HG03139 (cell line): ENCODE data around the gene DNAJC17.

Experiments
- ATAC-seq: cut with Tn5 transposase; IDR thresholded peaks from one replicate; pipeline ENCODE4 v1.9.1; 2021; ENCODE audit not compliant: unreplicated experiment

DNAJC17 gene

DNA sequence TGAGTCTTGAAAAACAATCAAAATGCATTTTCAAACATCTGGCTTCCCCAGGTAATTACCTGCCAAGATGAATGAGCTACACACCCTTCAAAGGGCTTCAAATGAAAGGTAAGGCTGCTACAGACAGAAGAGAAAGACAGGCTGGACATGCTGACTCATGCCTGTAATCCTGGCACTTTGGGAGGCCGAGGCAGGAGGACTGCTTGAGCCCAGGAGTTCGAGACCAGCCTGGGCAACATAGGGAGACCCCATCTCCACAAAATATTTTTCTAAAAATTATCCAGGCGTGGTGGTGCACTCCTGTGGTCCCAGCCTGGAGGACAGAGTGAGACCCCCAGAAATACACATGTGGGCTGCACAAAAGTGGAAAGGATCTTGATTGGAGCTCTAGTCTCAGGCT, 14.9 kb downstream of the DNAJC17 start:
- ATAC-seq, result no peak

DNA sequence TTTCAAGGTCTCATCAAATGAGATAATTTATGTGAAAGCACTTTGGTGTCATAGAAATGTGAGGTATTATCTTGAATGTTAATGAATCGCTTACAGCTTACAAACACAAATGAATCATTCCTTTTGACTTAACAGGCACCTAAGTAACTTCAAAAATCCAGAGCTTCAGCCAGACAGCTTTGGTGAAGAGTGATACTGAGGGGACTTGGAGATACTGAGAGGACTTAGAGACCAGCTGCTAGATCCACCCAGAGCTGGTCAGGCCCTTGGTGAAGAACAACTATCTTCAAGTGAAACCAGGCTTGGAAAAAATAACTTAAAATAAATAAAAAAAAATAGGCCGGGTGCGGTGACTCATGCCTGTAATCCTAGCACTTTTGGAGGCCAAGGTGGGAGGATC, 16.6 kb downstream of the DNAJC17 start:
- ATAC-seq, result no peak

DNA sequence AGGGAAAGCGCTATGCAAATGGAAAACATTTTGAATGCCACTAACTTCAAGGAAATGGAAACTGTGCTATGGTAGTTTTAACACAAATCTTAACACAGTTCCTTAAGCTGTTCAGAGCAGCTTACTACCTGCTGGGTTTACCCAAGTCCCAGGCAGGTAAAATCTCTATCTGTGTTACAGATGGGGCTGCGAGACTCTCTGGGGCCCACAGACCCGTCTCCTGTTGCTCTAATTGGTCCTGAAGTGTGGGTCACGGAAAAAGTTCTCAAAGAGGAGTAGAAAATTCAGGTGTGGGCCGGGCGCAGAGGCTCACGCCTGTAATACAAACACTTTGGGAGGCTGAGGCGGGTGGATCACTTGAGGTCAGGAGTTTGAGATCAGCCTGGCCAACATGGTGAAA, 17.3 kb downstream of the DNAJC17 start:
- ATAC-seq, result no peak

DNA sequence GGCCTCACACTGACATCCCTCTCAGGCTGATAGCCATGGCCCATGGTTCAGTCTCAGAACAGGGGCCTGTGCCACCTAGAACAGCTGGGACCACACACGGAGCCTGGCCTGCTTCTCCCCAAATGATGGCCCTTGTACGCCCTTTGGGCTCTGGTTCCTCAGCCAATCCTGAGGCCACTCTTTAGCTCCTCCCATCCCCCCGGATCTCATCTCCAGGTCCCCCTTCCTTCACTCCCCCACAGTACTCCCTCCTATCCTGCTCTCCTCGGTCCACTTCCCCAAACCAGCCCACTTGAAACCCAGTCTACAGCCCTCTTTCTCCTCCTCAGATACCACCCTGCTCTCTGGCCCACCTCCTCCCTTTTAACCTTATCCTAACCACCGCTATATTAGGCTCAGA, 18.2 kb downstream of the DNAJC17 start:
- ATAC-seq, result no peak

DNA sequence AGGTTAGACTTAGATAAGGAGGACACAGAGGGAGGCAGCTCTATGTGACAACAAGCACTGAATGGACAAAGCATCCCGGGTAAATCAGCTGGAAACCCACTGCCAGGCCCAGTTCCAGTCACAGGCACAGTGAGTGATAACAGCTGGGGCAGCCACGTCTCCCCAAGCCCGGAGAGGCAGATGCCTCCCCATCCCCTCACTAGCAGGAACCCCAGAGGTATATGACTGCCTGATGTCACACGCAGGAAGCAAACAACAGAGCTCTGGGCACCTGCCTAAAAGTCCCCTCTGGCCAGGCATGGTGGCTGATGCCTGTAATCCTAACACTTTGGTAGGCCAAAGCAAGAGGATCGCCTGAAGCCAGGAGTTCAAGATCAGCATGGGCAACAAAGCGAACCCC, 19.3 kb downstream of the DNAJC17 start:
- no peak for ATAC-seq

DNA sequence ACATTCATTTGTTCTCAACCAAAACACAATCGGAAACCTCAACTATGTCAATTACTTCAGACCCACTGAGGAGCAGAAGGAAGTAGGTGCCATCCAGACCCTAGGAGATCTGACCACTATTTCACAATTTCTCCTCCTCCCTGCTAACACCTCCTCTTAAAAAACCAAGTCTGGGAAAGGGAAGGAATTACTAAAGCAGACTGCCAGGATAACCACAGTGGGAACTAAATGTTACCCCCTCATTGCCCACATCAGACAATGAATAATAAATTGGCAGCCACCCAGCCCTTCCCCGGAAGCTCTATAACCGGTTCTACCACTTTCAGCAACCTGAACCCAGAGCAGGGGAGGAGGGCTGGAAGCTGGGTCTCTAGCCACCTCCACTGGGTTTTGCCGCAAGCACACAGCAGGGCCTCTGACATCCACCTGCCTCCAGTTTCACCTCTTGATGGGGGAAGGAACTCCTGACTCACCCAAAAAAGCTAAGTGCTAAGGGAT, 19.9 kb downstream of the DNAJC17 start:
- no peak for ATAC-seq

DNA sequence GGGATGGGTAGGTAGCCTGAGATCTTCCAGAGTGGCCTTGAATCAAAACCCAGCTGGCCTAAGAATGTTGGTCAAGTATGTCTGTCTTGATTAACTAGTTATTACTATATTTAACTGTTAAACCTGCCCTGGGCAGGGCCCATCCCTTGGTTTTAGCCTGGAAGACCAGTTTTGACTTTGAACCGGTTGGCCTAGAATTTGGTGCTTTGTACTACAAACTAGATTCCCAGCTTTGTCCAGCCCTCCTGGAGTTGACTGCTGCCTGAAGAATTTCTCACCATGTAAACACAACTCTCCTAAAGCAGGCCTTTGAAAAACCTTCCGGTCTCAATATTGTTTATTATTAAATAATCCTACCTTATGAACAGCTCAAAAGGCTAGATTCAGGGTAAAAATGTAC, 21.5 kb downstream of the DNAJC17 start:
- ATAC-seq, result no peak

DNA sequence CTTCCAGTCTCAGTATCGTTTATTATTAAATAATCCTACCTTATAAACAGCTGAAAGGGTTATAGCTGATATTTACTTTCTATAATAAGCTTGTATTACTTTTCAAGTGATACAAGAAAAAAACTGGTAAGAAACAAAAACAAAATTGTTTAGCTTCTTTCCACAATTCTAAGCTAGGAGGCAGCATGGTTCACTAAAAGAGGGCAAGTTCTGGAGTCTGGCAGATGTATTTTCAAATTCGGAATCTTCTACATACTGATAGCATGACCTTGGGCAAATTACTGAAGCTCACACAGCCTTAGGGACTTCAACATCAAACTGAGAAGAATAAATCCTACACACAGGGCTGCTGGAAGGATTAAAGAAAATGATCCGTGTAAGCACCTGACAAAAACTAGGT, 22.1 kb downstream of the DNAJC17 start:
- no peak for ATAC-seq

DNA sequence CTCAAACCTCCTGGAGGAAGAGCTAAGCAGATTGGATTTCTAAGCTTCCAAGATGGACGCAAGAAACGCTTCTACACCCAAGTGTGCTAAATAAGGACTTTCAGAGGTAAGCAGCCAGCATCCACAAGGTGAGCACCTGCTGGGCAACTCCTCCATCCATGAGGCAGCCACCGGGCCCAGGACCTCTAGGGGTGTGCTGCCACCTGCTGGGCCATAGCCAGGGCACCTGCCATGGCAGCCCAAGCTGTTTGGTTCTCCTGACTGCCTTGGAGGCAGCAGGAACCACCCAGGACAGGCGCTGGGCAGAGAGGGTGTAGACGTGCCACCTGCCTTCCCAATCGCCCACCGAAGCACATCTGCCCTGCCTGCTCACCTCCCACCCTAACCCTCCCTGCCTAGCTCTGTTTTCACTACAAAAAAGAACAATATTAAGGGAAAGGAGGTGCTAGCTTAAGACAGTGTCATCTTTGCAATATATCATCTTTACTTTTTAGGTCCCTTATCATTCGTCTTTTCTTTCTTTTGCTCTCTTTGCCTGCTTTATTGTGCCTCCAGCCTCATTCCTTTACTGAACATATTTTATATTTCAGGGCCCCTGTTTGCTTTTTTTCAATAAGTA, 24.6 kb downstream of the DNAJC17 start:
- no peak for ATAC-seq

DNA sequence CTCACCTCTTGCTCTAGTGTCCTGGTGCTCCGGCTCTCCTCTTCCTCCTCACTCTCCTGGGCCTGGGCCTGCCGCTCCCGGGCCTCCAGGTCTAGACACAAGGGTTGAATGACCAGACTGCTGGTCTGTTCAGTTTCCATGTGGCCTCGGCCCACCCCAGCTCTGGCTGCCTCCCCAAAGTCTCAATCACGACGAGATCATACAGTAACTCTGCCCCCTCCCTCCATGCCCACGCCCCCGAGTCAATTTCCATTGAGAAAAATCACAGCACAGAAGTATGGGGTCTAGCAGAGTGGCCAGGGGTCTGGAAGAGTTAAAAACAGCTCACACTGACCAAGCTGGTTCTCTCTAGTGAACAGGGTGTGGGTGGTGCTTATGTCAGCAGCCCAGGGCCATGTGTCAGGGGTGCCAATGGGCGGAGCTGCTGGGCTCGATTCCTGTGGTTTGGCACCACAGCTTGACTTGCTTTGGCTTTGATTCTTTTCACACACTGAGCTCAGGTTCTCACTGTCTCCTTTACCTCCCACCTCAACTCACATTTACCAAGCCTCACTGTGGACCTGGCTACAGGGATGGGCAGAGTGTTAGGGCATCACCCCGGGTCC, 30.6 kb downstream of the DNAJC17 start:
- no peak for ATAC-seq

DNA sequence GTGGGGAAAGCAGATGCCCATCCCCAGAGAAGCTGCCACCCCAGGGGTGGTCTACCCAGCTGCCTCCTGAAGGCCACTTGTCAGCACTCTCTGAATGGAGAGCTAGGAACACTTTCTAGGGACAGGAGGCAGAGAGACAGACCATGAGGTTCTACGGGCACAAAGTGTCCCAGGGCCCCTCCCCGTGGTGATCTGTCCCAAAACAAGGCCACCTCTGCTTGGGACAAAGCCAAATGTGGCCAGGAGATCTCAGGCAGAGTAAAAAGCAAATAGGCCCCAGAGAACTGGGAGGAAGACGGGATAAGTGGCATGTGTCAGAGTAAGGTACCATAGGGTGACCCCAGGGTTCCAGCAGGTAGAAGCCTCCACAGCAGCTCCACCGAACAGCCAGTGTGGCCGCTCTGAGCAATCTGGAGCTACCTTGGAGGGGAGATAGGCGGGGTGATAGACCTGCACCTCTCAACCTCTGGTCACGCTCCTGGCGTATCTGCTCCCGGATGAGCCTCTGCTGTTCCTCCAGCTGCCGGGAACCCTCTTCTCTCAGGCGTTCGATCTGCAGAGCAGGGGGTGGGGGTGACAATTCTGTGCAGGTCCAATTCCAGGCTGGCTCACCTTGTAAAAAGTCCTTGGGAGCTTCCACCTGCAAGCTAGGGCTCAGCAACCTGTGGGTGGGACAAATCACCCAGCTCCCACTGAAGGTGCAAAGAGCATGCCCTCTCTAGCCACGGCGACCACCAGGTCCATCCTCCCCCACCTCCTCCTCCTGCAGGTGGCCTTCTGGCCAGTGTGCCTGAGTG, 31.3 kb downstream of the DNAJC17 start:
- ATAC-seq, result no peak

DNA sequence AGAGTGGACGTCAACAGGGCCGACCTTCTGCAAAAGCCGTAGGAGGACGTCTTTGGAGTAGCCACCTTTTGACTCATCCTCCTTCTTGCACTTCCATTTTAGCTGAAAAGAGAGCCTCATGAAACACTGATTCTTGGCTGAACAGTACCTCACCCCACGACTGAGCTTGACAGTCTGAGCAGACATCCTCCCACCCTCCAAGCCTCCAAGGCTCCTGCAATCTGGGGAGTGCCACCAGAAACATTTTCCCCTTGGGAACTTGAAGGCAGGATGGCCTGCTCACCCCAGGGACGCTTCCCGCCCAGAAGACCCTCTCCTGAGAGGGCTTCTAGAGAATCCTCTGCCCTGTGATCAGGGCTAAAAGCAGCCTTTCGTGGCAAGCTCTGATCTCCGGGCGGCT, 32.3 kb downstream of the DNAJC17 start:
- ATAC-seq, result no peak

DNA sequence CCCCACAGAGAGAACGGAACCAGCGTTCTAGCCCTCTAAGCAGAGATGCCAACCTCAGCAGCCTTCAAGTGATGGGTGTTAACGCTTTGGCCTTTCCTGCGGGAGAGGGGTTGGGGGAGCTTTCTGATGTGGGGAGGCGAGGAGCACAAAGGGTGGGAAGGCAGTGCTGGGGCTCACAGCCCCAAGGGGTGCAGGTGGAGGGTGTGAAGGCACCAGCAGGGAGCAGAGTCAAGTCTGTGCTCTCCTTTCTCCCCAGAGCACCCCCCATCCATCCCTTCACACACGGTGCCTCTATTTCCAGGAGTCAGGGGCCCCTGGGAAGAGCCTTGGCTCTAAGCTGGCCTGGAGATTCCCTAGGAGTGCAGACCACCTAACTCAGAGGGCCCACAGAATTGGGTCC, 33.4 kb downstream of the DNAJC17 start:
- ATAC-seq, result no peak

DNA sequence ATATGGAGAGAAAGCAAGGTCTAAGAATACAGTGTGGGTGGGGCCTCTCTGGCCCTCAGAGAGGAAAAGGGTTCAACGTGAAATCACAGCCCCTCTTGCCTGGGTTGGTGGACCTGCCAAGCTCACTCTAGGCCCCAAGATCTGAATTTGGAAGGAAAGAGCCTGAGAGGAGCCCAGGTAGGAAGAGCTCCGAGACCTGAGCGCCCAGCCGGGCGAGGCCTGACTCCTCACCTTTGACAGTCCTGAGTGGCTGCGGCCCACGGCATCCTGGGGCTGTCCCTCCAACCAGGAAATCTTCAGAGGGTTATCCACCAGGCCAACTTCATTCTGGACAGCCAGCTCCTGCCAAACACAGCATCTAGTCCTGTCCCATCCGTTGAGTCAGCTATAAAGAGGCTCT, 33.8 kb downstream of the DNAJC17 start:
- no peak for ATAC-seq

DNA sequence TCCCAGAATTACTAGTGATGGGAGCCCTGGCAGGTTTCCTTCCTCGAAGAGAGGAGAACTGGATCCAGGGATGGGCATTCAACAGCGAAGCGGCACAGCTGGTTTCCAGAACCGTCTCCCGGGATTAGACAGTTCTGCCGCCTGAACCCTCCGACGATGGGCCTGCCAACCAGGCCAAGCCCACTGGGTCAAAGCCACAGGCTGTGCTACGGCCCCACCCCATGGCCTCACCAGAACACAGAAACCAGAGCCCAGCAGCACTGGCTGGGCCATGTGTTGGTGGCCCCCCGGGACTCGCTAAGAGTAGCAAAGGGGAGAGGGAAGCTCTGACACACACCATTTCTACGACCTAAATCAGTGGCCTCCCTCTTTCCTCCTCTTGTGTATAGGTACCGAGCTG, 35.3 kb downstream of the DNAJC17 start:
- ATAC-seq, result no peak

DNA sequence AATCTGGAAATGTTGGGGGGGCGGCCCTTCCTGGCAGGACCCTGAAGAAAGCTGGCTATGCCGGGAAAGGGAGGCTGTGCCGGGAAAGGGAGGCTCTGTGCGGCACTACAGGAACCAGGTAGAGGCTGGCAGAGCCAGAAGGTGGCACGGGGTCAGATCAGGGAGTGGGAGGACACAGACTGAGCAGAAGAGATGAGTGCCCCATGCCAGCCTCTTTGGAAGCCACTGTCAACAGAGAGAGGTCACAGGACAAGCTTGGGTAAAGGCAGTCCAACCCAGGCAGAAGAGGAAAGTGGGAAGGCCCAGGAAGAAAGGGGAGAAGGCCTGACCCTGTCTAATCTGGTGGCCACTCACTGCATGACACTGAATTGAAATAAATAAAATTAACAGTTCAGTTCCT, 36.0 kb downstream of the DNAJC17 start:
- ATAC-seq, result no peak

DNA sequence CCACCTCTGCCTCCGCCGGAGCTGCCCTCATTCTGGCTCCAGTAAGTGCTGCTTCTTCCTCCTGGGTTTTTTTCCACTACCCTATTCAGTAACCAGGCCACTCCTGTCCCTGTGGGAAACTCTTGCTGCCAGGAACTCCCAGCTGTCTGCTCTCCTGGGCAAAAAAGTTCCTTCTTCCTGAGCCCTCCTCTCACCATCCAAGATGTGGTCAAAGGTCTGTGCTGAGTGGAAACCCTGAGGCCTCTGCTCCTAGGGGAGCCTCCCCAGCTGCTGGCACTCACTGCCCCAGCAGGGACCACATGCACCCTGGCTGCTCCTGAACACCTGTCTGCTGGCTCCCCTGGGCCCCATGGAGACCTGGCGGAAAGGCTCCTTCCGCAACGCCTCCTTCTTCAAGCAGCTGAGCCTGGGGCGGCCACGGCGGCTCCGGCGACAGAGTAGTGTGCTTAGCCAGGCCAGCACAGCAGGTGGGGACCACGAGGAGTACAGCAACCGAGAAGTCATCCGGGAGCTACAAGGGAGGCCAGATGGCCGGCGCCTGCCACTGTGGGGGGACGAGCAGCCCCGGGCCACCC, 37.0 kb downstream of the DNAJC17 start:
- no peak for ATAC-seq

DNA sequence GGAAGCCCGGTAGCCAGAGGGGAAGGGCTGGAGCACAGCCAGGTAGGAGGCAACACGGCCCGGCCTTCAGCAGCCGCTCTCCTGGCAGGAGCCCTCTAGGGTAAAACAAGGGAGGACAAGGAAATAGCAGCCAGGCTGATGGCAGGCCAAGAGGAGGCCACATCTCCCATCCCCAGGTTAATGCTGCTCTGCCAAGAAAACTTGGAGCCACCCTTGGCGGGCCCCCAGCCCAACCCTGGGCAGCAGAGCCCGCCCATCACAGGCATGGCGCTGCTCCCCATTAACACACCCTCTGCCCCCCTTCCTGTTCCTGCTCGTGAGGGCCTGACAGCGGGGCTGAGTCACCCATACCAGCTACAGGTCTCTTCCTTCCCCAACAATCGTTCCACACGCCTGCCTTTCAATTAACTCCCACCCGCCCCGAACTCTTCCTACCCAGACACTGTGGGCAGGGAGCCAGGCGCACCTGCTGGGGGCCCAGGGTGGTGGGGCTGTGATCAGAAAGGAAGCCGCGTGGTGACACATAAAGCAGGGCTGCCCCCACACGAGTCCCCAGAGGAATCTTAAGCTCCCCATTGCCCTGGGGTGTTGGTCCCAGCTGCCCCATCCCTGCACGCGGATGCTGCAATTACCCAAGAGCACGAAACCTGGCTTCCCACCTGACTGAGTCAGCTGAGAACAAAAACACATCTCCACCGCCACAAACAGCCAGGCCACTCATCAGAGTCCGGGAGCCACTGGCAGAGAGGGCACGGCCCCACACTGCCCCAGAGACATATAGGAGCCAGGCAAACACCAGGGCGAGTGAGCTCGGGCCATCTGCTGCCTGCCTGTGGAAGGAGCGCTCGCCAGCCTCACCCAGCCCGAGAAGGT, 37.8 kb downstream of the DNAJC17 start, which contains the start of gene C15orf62:
C15orf62 (plus strand) TSS at position 707 of the 873 bp plus-strand sequence. CDS start 516 bp downstream, outside the sequence.
- peak; percentile 42 for ATAC-seq

DNA sequence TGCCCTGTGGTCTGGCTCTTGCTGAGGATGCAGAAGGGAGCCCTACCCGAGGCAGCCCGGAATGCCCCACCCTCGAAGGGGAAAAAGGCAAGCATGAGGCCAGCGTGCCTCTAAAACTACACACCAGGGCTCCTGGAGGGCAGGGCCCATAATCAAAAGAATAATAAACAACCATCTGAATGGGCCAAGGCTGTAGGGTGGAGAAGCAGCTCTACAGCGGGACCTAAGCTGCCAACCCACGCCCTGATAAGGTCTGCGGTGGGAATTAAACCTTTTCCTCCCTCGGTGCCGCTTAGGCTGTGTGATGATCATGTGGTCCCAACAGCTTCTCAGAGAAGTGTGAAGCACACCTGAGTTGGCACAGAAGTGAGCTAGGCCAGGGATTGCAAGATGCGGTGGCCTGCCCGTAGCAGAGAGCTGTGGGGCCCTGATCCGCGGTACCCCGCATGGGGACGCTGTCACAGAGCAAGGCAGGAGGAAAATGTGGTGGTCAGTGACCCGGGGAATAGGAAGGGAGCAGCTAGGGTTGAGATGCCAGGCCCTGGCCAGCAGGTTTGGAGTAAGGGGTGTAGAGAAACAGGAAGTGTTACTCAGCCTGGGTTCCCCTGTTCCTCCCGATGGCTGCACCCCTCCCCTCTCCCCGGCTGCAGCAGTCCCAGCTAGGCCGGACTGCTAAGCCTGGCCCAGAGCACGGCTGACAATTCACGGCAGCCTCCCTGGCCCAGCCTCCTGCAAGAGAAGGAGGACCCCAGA, 38.6 kb downstream of the DNAJC17 start:
- ATAC-seq, result peak; percentile 1
